HT-29 (cell line): ENCODE measurements around the gene ZNF345. TPM values are rescaled to one million over a fixed set of nuclear protein-coding genes. Genes with fewer than 3 reads are reported as not detected.

Experiments used
- DNase-seq: peaks from one replicate; pipeline ENCODE4 v3.0.0-alpha.2; 2015; ENCODE audit warnings: low spot score
- total RNA-seq: library from RNA; depleted of rRNA; stranded (reverse); fragments of >200 nt; shearing (Covaris generic); gene quantifications from 2 replicates; pipeline ENCODE4 v1.2.3, GENCODE V29; 2014; rRNA removed

The ZNF345 gene
- total RNA-seq, result not detected in 2 replicates

DNA sequence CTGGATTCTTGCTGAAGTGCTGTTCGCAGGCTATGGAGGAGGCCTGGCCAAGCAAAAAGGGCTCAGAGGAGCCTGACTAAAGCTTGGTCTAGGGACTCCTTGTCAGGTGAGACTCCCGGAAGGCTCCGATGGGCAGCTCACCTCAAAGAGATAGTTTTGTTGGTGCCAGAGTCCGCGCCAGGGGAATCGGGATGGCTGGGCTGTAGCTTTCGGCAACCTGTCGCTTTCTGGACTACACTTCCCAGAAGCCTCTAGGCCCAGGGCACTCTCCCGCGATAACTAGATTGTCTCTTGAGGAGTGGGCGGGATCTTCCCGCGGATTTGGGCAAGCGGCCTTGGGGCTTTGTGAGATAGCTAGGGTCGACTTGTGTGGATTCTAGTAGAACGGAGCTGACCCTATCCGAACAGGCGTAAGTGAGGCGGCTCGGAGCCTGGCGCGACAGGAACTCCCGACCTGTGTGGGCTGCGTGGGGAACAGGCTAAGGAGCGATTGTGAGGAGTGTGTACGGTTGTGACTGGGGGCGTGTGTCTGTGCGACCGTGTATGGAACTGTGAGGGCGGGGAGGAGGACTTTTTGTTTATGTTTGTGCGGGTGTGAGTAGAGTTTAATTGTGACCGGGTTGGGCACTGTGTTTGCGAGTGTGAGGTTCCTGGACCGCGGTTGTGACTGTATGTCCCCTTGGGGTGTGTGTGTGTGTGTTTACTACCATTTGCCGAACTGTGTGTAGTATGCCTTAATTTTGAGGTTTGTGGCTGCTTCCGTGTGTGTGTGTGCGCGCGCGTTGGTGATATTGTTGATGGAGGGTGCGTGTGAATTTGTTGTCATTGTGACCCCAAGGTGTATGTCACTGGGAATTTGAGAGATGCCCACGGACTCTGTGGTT lies at the start of gene ZNF345:
TSS of gene ZNF345 (plus strand) at position 318 of the 884 bp plus-strand sequence. CDS start 25,955 bp downstream, outside the sequence.
- no peak for DNase-seq

DNA sequence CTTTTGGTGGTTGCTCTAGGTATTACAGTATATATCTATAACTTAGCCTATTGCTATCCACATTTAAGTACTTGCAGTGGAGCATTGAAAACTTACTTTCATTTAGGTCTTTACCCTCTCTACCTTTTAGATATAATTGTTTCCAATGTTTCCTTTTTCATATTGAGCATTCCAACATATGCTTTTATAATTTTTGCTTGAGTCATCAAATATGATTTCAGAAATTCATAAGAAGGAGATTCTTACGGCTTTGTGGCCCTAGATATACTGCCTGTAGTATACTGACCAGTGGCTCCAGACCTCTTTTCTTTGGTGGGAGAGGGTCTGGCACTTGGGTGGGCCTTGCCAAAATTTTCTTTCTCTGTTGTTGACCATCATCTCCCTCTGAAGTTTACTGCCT lies 45.3 kb upstream of the ZNF345 start:
- no peak for DNase-seq

DNA sequence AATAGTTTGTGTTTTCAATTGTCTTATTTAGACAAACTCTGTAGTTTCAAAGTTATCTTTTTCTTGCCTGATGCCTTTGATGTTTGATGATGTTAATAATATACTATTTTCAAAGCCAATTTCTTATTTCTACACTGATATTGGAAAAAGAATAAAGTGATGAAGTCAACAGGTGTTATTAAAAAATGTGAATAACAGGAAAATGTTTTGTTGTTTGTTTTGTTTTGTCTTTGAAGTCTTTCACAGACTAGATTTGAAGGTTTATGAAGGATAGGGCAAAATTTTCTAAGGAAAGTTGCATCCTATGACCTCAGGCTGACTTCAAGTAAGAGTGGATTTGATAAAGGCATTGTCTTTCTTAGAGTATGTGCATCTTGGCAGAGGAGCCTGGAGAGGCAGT lies 43.6 kb upstream of the ZNF345 start:
- DNase-seq, result no peak

DNA sequence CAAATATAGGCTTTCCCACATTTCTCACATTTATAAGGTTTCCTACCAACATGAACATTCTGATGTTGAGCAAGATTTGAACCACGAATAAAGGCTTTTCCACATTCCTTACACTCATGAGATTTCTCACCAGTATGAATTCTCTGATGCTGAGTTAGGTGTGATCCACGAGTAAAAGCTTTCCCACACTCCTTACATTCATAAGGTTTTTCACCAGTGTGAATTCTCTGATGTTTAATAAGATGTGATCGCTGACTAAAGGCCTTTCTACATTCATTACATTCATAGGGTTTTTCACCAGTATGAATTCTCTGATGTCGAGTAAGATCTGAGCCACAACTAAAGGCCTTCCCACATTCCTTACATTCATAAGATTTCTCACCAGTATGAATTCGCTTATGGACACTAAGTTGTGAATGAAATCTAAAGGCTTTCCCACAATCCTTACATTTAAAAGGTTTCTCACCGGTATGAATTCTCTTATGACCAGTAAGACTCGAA lies 31.5 kb upstream of the ZNF345 start:
- DNase-seq, result no peak

DNA sequence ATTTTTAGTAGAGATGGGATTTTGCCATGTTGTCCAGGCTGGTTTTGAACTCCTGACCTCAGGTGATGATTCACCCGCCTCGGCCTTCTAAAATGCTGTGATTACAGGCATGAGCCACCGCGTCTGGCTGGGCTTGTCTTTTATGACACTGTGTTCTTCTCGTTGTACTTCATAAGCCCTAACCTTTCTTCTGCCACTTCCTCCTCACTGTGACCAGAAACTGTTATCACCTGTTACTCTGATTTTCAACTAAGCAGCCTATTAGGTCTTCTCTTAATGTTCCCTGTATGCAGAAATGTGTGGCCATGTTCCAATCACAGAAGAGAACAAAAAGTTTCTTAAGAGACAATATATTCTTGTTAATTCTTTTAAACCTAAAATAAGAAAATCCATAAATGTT lies 28.9 kb upstream of the ZNF345 start:
- DNase-seq, result no peak

DNA sequence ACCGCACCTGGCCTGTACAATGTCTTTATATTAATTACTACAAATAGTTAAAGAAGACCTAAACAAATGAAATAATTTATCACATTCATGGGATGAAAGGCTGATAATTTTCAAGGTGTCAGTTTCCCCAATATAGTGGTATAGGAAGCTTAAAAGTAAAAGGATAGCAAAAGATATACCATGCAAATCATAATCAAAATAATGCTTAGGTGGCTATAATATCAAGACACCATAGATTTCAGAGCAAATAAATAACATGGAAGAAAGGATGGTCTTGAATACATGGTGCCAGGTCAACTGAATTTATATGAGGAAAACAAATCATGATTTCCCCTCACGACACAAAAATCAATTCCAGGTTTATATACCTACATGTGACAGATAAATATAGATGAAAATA lies 17.2 kb upstream of the ZNF345 start:
- DNase-seq, result no peak

DNA sequence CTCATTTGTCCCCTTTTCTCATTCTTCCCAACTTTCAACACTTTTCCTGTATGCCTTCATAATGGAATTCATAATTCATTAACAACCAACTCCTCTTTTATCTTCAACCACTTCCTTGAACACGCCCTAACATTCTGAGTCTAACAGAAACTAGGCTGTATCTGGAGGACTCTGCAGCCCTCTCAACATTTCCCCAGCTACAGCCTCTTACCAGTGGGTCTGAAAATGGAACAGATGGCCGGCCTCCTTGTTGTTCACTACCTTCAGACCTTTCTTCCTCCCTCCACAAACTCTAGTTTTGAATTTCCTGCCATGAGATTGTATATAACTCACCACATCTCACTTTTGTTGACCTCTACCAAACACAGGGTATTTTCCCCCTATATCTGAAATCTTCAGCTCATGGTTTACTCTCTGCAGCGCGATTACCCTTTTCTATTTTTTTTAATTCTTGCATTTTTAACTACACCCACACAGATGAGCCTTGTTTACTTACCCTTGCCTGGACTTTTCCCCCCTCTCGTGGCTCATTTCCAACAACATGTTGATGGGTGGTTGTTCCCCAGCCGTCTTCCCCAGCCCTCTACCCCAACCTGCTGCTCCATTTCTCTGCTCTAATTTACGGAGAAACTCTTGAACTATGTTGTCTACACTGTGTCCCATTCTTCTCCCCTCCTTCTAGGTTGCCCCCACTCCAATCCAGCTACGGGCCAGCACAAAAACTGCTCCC lies 13.3 kb upstream of the ZNF345 start:
- no peak for DNase-seq

DNA sequence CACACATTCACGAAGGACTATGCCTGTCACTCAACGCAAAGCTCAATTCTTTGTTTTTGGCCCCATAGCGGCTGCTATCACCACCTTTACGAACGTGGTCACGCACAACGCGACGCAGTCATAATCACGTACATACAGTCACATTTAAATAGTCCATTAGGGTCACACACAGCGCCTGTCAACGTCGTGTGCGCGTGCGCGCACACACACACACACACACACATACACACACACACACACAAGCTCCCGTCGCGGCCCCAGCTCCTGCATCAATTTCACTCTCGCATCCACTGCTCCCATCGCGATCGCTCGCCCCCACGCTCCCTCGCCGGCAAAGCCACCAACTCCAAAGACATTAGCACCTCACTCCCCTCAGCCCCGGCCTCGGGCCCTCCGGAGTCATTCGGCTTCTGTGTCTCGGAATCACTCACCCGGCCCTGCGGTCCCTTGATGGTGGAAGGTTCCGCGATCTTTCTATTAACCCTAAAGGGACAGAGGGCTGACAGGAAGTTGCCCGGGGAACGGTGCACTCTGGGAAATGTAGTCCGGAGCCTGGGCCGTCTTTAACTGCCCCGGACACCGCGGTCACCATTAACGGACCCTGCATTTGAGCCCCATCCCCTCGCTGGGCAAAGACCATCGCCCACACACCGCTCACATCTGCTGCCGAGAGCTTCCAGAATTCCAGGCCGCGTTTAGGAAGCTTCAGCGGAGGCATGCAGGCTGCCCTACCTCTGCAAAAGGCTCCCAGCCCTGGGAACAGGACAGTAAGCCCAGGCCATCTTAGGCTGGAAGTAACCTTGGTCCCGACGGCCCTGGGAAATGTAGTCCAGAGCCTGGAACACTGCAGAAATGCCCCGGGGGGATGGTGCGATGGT lies 12.5 kb upstream of the ZNF345 start, which contains the start of gene ZNF790:
TSS of gene ZNF790 (minus strand) at position 482 of the 878 bp plus-strand sequence. CDS start 12,768 bp downstream, outside the sequence.
- DNase-seq, result no peak

DNA sequence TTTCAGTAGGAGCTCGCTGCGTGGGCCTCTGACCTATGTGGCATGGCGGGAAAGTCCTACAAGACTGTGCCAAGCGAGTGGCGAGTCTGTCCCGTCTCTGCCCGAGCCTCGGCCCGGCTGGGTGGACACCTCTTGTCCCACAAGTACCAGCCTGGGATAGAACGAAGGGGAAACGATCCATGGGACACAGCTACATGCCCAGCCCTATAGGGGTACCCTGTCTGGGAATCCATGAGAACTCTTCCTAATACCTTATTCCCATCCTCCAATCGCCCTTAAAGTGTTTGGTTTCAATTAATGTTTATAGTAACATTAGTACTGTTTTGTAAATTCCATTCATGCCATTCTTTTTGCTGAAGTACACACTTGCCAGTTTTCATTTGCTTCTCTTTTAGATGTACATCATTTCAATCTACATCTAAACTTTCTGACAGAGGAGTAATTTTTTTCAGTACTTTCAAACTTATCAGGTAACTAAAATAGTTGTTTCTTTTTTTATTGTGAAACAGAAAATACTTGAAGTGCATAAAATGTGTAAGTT lies 11.8 kb upstream of the ZNF345 start:
- no peak for DNase-seq

DNA sequence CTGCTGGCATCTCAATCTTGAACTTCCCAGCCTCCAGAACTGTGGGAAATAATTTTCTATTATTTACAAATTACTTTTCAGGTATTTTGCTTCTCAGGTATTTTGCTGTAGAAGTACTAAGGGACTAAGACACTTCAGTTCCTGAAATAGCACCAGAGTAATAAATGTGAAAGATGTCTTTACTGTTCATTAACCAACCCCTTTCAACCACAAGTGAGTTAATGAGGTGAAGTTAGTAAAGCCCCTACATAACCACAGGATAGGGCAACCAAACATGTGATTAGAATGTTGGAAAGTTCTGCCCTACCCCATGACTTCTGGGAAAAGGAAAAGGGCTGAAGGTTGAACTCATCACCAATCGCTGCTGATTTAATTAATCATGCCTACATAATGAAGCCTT lies 2.7 kb upstream of the ZNF345 start:
- no peak for DNase-seq

DNA sequence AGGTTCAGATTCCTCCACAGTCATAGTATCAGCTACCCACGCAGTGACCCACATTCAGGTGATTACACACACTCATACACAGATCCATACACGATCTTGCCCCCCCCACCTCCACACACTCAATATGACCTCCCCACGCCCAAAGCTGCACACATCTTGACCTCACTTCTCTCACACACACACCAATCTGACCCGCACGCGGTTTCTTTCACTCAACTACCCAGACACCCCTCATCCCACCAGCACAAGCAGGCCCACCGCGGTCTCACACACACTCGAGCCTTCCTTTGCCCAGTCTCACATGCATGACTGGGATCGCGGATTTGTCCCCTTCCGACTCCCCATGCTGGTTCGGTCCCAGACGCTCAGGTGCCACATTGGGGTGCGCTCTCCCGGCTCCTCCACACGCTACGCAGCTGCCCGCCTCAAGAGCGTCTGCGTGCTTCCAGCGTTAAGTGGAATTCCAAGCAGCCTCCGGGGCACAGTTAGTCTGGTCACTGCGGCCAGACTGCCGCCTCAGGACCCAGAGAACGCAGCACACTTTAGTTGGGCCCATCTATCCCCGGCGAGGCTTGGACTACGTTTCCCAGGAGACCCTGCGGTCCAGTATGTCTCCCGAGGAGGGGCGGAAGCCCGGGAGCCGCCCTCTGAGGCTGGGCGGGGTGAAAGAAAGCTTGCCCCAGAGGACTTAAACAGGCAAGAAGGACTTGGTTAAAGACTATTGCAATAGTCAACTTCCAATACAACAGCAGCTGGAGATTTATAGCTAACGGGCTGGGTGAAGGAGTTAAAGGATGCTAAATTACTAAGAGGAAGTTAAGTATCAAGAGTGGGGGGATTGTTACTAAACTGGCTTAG lies 746 bp upstream of the ZNF345 start:
- DNase-seq, result no peak

DNA sequence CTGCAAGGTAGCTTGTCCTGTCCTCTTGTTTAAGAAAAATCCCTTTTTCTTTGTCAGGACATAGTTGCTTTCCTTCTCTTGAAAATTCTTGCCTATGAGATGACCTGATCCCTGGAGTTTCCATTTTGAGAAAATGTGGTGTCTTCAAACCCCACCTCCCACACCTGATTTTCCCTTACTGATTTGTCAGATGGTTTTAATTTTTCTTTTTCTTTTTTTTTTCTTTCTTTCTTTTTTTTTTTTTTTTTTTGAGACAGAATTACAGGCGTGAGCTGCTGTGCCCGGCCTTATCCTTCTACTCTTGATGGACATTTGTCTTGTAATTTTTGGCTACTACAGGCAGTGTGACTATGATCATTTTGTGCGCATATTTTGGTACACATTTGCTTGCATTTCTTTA lies 1.2 kb downstream of the ZNF345 start:
- DNase-seq, result no peak

DNA sequence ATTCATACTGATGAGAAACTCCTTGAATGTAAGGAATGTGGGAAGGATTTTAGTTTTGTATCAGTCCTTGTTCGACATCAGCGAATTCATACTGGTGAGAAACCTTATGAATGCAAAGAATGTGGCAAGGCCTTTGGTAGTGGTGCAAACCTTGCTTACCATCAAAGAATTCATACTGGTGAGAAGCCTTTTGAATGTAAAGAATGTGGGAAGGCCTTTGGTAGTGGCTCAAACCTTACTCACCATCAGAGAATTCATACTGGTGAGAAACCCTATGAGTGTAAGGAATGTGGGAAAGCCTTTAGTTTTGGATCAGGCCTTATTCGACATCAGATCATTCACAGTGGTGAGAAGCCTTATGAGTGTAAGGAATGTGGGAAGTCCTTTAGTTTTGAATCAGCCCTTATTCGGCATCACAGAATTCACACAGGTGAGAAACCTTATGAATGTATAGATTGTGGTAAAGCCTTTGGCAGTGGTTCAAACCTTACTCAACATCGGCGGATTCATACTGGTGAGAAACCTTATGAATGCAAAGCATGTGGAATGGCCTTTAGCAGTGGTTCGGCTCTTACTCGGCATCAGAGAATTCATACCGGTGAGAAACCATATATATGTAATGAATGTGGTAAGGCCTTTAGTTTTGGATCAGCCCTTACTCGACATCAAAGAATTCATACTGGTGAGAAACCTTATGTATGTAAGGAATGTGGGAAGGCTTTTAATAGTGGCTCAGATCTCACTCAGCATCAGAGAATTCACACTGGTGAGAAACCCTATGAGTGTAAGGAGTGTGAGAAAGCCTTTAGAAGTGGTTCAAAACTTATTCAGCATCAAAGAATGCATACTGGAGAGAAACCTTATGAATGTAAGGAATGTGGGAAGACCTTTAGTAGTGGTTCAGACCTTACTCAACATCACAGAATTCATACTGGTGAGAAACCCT lies 26.6 kb downstream of the ZNF345 start:
- DNase-seq, result no peak

DNA sequence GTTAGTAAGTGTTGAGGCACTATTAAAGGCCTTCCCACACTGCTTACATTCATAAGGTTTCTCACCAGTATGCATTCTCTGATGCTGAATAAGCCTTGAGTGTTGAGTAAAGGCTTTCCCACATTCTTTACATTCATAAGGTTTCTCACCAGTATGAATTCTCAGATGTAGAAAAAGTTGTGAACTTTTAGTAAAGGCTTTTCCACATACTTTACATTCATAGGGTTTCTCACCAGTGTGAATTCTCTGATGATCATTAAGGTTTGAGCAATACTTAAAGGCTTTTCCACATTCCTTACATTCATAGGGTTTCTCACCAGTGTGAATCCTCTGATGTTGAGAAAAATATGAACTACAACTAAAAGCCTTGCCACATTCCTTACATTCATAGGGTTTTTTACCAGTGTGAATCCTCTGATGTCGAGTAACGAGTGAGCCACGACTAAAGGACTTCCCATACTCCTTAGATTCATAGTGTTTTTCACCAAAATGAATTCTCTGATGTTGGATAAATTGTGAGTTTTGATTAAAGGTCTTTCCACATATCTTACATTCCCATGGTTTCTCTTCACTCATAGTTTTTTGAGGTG lies 41.2 kb downstream of the ZNF345 start:
- no peak for DNase-seq

DNA sequence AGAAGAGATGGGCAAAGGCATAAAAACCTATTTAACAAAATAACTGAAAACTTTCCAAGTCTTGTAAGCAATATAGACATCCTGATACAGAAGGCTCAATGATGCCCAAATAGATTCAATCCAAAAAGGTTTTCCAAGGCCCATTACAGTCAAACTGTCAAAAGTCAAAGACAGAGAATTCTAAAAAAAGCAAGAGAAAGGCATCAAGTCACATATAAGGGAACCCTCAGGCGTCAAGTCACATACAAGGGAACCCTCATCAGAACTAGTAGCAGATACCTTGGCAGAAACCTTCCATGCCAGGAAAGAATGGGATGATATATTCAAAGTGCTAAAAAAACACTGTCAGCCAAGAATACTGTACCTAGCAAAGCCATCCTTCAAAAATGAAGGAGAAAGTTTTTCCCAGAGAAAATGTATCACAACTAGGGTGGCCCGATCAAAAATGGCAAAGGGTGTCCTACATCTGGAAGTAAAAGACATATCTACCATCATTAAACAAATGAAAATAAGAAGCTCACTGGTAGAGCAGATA lies 44.2 kb downstream of the ZNF345 start:
- DNase-seq, result no peak

DNA sequence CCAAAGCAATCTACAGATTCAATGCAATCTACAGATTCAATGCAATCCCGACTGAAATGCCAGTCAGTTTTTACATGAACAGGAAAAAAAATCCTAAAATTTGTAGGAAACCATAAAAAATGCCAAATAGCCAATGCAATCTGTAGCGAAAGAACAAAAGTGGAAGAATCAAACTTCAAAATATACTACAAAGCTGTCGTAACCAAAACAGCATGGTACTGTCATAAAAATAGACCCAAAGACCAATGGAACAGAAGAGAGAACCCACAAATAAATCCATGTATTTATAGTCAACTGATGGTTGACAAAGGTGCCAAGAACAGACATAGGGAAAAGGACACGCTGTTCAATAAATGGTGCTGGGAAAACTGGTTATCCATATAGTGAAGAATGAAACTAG lies 47.7 kb downstream of the ZNF345 start:
- DNase-seq, result no peak

DNA sequence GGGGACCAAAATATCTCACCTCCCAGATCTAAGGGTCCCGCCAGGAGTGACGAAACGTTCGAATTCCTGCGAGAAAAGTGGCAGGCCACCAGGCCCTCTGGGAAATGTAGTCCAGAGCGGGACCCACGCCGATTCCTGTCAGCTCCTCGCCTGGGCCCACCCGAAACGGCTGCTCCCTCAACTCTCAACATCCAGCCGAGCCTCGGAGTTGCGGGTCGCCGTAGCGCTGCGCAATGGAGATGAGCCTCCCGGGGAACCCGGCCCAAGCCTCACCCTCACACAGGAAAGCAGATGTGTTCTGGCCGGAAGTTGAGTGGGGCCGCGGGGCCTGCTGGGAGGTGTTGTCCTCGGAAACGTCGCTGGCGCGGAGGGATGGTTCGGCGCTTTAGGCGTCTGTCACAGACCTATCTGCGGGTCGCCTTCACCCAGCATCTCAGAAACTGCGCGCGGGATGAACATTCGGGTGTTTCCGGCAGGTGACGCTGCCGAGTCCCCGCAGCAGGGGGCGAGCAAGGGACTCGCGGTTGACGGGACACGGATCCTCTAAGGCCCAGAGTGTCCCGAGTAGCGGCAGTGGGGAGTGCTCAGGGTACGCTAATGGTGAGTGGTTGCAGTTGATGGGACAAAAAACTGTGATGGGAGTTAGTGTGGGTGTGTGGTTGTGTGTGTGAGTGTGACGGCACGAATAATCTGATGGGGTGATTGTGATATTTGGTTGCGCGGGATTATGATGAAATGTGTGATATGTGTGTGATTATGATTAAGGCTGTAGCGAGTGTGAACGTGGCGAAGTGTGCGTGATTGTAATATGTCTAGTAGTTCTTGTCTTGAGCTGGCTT lies 65.5 kb downstream of the ZNF345 start, which contains the start of the genes ZNF568 and ZNF829:
TSS of gene ZNF568 (plus strand) at position 341 of the 839 bp plus-strand sequence. CDS start 6,439 bp downstream, outside the sequence.
TSS of gene ZNF829 (minus strand) at position 300 of the 839 bp plus-strand sequence. CDS start 1,124 bp downstream, outside the sequence.
- DNase-seq, result no peak
